WTC11 (cell line): ENCODE measurements around the gene AGBL1. TPM values are rescaled to one million over a fixed set of nuclear protein-coding genes. Genes with fewer than 3 reads are reported as not detected.

Experiments
- ATAC-seq: fragments of 200-7000 bp; cut with Tn5 transposase; 2 replicates; pipeline ENCODE4 v1.10.0; 2021; ENCODE audit warnings: mild to moderate bottlenecking, moderate library complexity
- CTCF ChIA-PET: fragments of 300-600 bp; sonication (Branson Sonifier 250); formaldehyde crosslinking; loops from one replicate; lab custom pipeline; 2021; ENCODE audit warnings: antibody characterized with exemption; lab: Charles Lee
- POLR2A ChIA-PET: fragments of 350-600 bp; sonication (Branson Sonifier 250); formaldehyde crosslinking; loops from one replicate; lab custom pipeline; 2021; ENCODE audit warnings: antibody characterized with exemption; lab: Charles Lee
- DNase-seq: peaks from one replicate; pipeline ENCODE4 v3.0.0; 2021; ENCODE audit warnings: low spot score
- H3K27ac Mint-ChIP-seq: 2 replicates; pipeline ENCODE4 v1.8.0; 2021; ENCODE audit warnings: mixed read lengths
- H3K27me3 Mint-ChIP-seq: 2 replicates; pipeline ENCODE4 v1.8.0; 2021; ENCODE audit warnings: low read depth, mild to moderate bottlenecking, moderate library complexity, mixed read lengths
- H3K36me3 Mint-ChIP-seq: 2 replicates; pipeline ENCODE4 v1.8.0; 2021; ENCODE audit warnings: mixed read lengths
- H3K4me1 Mint-ChIP-seq: 2 replicates; pipeline ENCODE4 v1.8.0; 2022; ENCODE audit warnings: mixed read lengths
- H3K4me3 Mint-ChIP-seq: 2 replicates; pipeline ENCODE4 v1.8.0; 2021; ENCODE audit warnings: mild to moderate bottlenecking, moderate library complexity, mixed read lengths
- H3K9me3 Mint-ChIP-seq: 2 replicates; pipeline ENCODE4 v1.8.0; 2021; ENCODE audit warnings: mixed read lengths
- FOXJ3 ChIP-seq: sonication (generic); formaldehyde crosslinking; IDR thresholded peaks from 2 replicates; pipeline ENCODE4 v1.9.0; 2021; ENCODE audit warnings: missing genetic modification reagents, mild to moderate bottlenecking, borderline replicate concordance
- FOXK1 ChIP-seq: sonication (generic); formaldehyde crosslinking; IDR thresholded peaks from 2 replicates; pipeline ENCODE4 v1.8.0; 2022; ENCODE audit warnings: mild to moderate bottlenecking, moderate library complexity, missing genetic modification reagents
- FOXP1 ChIP-seq: sonication (generic); formaldehyde crosslinking; IDR thresholded peaks from 2 replicates; pipeline ENCODE4 v1.8.0; 2022; ENCODE audit warnings: missing genetic modification reagents, mild to moderate bottlenecking, moderate library complexity, borderline replicate concordance
- GRHL2 ChIP-seq: fragments of 250-450 bp; sonication (Bioruptor Pico); IDR thresholded peaks from 2 replicates; pipeline ENCODE4 v1.8.0; 2022; ENCODE audit warnings: mild to moderate bottlenecking, moderate library complexity; ENCODE audit not compliant: insufficient replicate concordance, severe bottlenecking
- HMGA2 ChIP-seq: fragments of 250-450 bp; sonication (Bioruptor Pico); IDR thresholded peaks from 2 replicates; pipeline ENCODE4 v1.4.0; 2021; ENCODE audit warnings: mild to moderate bottlenecking, moderate library complexity
- NFATC4 ChIP-seq: fragments of 250-450 bp; sonication (Bioruptor Pico); IDR thresholded peaks from 2 replicates; pipeline ENCODE4 v1.9.0; 2021; ENCODE audit warnings: mild to moderate bottlenecking
- NR2C2 ChIP-seq: sonication (generic); formaldehyde crosslinking; IDR thresholded peaks from 2 replicates; pipeline ENCODE4 v1.8.0; 2022; ENCODE audit warnings: mild to moderate bottlenecking, missing genetic modification reagents
- PRRX2 ChIP-seq: fragments of 250-450 bp; sonication (Bioruptor Pico); IDR thresholded peaks from 2 replicates; pipeline ENCODE4 v1.8.0; 2021; ENCODE audit warnings: mild to moderate bottlenecking
- TCF7 ChIP-seq: sonication (generic); formaldehyde crosslinking; IDR thresholded peaks from 2 replicates; pipeline ENCODE4 v1.8.0; 2022; ENCODE audit warnings: mild to moderate bottlenecking, low read depth, missing genetic modification reagents, moderate library complexity
- TEAD4 ChIP-seq: sonication (generic); formaldehyde crosslinking; IDR thresholded peaks from 2 replicates; pipeline ENCODE4 v1.8.0; 2022; ENCODE audit warnings: mild to moderate bottlenecking, missing genetic modification reagents
- TP53 ChIP-seq: sonication (generic); formaldehyde crosslinking; IDR thresholded peaks from 2 replicates; pipeline ENCODE4 v1.8.1; 2023; ENCODE audit warnings: mild to moderate bottlenecking, missing genetic modification reagents
- ZNF138 ChIP-seq: sonication (generic); formaldehyde crosslinking; conservative IDR thresholded peaks from 2 replicates; pipeline ENCODE4 v1.8.1; 2022; ENCODE audit warnings: mild to moderate bottlenecking, moderate library complexity, missing genetic modification reagents
- ZNF219 ChIP-seq: sonication (generic); formaldehyde crosslinking; IDR thresholded peaks from 2 replicates; pipeline ENCODE4 v1.8.0; 2023; ENCODE audit warnings: missing genetic modification reagents, mild to moderate bottlenecking, borderline replicate concordance
- total RNA-seq: library from RNA; stranded (reverse); gene quantifications from 3 replicates; pipeline ENCODE4 v1.2.3, GENCODE V29; 2021
- TF ChIP-seq, protein P1 (sequence below): fragments of 250-450 bp; sonication (Bioruptor Pico); IDR thresholded peaks from 2 replicates; pipeline ENCODE4 v1.9.0; 2021; ENCODE audit warnings: mild to moderate bottlenecking
- TF ChIP-seq, protein P2 (sequence below): sonication (generic); formaldehyde crosslinking; IDR thresholded peaks from 2 replicates; pipeline ENCODE4 v1.8.1; 2023; ENCODE audit warnings: mild to moderate bottlenecking, missing genetic modification reagents, borderline replicate concordance
- TF ChIP-seq, protein P3 (sequence below): fragments of 250-450 bp; sonication (Bioruptor Pico); IDR thresholded peaks from 2 replicates; pipeline ENCODE4 v1.9.0; 2021; ENCODE audit warnings: mild to moderate bottlenecking, borderline replicate concordance
- TF ChIP-seq, protein P4 (sequence below): fragments of 250-450 bp; sonication (Bioruptor Pico); IDR thresholded peaks from 2 replicates; pipeline ENCODE4 v1.9.0; 2021; ENCODE audit warnings: moderate library complexity, mild to moderate bottlenecking, inconsistent platforms, borderline replicate concordance
- TF ChIP-seq, protein P5 (sequence below): sonication (generic); formaldehyde crosslinking; IDR thresholded peaks from 2 replicates; pipeline ENCODE4 v1.8.1; 2022; ENCODE audit warnings: low read depth, missing genetic modification reagents, borderline replicate concordance
- TF ChIP-seq, protein P6 (sequence below): sonication (generic); formaldehyde crosslinking; IDR thresholded peaks from 2 replicates; pipeline ENCODE4 v1.8.1; 2022; ENCODE audit warnings: mild to moderate bottlenecking, moderate library complexity, missing genetic modification reagents
- TF ChIP-seq, protein P7 (sequence below): sonication (generic); formaldehyde crosslinking; conservative IDR thresholded peaks from 2 replicates; pipeline ENCODE4 v1.8.1; 2022; ENCODE audit warnings: mild to moderate bottlenecking, missing genetic modification reagents

Gene AGBL1
- total RNA-seq, 1 experiment from 2014 or later = not detected

DNA sequence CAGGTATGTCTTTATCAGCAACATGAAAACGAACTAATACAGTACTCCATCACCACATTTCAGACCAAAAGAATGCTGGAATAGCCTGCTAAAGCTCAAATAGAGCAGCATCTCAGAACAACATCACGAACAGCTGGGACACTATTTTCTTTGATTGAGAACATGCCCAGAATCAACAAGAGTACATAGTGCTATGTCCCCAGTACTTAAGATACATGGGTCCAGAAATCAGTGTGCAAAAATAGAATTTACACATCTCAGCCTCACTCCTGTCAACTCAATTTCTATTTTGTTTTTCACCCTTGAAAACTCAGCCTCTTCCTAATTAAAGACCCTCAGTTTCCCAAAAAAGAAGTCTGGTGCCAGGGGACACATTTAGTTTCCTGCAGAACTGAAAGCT lies 753.9 kb downstream of the AGBL1 start:
- Mint-ChIP-seq H3K36me3 (no peaks in the 10 kb centered on the region), H3K4me1 (peaks cover 8% of the 10 kb centered on the region), H3K27me3 (no peaks in the 10 kb centered on the region), H3K9me3 (peaks cover 18% of the 10 kb centered on the region), H3K4me3 (no peak overlapping the region)
- ATAC-seq = no peak
- ChIA-PET POLR2A (no interaction called here), CTCF (no interaction called here)
- DNase-seq = no peak
- no peak for TF ChIP-seq ZNF138
- TF ChIP-seq TEAD4 = no peak
- TF ChIP-seq GRHL2 (CRISPR knock-in tag) = no peak
- no peak for TF ChIP-seq TP53
- TF ChIP-seq, protein P1, sequence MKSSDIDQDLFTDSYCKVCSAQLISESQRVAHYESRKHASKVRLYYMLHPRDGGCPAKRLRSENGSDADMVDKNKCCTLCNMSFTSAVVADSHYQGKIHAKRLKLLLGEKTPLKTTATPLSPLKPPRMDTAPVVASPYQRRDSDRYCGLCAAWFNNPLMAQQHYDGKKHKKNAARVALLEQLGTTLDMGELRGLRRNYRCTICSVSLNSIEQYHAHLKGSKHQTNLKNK (CRISPR knock-in tag) = no peak
- TF ChIP-seq, protein P2, sequence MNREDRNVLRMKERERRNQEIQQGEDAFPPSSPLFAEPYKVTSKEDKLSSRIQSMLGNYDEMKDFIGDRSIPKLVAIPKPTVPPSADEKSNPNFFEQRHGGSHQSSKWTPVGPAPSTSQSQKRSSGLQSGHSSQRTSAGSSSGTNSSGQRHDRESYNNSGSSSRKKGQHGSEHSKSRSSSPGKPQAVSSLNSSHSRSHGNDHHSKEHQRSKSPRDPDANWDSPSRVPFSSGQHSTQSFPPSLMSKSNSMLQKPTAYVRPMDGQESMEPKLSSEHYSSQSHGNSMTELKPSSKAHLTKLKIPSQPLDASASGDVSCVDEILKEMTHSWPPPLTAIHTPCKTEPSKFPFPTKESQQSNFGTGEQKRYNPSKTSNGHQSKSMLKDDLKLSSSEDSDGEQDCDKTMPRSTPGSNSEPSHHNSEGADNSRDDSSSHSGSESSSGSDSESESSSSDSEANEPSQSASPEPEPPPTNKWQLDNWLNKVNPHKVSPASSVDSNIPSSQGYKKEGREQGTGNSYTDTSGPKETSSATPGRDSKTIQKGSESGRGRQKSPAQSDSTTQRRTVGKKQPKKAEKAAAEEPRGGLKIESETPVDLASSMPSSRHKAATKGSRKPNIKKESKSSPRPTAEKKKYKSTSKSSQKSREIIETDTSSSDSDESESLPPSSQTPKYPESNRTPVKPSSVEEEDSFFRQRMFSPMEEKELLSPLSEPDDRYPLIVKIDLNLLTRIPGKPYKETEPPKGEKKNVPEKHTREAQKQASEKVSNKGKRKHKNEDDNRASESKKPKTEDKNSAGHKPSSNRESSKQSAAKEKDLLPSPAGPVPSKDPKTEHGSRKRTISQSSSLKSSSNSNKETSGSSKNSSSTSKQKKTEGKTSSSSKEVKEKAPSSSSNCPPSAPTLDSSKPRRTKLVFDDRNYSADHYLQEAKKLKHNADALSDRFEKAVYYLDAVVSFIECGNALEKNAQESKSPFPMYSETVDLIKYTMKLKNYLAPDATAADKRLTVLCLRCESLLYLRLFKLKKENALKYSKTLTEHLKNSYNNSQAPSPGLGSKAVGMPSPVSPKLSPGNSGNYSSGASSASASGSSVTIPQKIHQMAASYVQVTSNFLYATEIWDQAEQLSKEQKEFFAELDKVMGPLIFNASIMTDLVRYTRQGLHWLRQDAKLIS (CRISPR knock-in tag) = no peak
- TF ChIP-seq, protein P3, sequence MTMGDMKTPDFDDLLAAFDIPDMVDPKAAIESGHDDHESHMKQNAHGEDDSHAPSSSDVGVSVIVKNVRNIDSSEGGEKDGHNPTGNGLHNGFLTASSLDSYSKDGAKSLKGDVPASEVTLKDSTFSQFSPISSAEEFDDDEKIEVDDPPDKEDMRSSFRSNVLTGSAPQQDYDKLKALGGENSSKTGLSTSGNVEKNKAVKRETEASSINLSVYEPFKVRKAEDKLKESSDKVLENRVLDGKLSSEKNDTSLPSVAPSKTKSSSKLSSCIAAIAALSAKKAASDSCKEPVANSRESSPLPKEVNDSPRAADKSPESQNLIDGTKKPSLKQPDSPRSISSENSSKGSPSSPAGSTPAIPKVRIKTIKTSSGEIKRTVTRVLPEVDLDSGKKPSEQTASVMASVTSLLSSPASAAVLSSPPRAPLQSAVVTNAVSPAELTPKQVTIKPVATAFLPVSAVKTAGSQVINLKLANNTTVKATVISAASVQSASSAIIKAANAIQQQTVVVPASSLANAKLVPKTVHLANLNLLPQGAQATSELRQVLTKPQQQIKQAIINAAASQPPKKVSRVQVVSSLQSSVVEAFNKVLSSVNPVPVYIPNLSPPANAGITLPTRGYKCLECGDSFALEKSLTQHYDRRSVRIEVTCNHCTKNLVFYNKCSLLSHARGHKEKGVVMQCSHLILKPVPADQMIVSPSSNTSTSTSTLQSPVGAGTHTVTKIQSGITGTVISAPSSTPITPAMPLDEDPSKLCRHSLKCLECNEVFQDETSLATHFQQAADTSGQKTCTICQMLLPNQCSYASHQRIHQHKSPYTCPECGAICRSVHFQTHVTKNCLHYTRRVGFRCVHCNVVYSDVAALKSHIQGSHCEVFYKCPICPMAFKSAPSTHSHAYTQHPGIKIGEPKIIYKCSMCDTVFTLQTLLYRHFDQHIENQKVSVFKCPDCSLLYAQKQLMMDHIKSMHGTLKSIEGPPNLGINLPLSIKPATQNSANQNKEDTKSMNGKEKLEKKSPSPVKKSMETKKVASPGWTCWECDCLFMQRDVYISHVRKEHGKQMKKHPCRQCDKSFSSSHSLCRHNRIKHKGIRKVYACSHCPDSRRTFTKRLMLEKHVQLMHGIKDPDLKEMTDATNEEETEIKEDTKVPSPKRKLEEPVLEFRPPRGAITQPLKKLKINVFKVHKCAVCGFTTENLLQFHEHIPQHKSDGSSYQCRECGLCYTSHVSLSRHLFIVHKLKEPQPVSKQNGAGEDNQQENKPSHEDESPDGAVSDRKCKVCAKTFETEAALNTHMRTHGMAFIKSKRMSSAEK (CRISPR knock-in tag) = no peak
- TF ChIP-seq PRRX2 (CRISPR knock-in tag) = no peak
- no peak for TF ChIP-seq NR2C2
- no peak for TF ChIP-seq HMGA2 (CRISPR knock-in tag)
- TF ChIP-seq, protein P4, sequence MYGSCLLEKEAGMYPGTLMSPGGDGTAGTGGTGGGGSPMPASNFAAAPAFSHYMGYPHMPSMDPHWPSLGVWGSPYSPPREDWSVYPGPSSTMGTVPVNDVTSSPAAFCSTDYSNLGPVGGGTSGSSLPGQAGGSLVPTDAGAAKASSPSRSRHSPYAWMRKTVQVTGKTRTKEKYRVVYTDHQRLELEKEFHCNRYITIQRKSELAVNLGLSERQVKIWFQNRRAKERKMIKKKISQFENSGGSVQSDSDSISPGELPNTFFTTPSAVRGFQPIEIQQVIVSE = no peak
- TF ChIP-seq, protein P5, sequence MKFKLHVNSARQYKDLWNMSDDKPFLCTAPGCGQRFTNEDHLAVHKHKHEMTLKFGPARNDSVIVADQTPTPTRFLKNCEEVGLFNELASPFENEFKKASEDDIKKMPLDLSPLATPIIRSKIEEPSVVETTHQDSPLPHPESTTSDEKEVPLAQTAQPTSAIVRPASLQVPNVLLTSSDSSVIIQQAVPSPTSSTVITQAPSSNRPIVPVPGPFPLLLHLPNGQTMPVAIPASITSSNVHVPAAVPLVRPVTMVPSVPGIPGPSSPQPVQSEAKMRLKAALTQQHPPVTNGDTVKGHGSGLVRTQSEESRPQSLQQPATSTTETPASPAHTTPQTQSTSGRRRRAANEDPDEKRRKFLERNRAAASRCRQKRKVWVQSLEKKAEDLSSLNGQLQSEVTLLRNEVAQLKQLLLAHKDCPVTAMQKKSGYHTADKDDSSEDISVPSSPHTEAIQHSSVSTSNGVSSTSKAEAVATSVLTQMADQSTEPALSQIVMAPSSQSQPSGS (CRISPR knock-in tag) = no peak
- no peak for TF ChIP-seq NFATC4 (CRISPR knock-in tag)
- TF ChIP-seq, protein P6, sequence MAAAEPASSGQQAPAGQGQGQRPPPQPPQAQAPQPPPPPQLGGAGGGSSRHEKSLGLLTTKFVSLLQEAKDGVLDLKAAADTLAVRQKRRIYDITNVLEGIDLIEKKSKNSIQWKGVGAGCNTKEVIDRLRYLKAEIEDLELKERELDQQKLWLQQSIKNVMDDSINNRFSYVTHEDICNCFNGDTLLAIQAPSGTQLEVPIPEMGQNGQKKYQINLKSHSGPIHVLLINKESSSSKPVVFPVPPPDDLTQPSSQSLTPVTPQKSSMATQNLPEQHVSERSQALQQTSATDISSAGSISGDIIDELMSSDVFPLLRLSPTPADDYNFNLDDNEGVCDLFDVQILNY (CRISPR knock-in tag) = no peak
- TF ChIP-seq FOXJ3 (CRISPR knock-in tag) = no peak
- no peak for TF ChIP-seq TCF7 (CRISPR knock-in tag)
- no peak for TF ChIP-seq FOXP1 (CRISPR knock-in tag)
- TF ChIP-seq ZNF219 = no peak
- TF ChIP-seq, protein P7, sequence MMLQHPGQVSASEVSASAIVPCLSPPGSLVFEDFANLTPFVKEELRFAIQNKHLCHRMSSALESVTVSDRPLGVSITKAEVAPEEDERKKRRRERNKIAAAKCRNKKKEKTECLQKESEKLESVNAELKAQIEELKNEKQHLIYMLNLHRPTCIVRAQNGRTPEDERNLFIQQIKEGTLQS (CRISPR knock-in tag) = no peak
- no peak for TF ChIP-seq FOXK1 (CRISPR knock-in tag)
- TF ChIP-seq, all 79 proteins: peak for 0
- no peak overlapping the region for H3K27ac Mint-ChIP-seq
